SHP77 (cell line): ENCODE results near the gene ERVW-1.
"Not testable (repeated sequence)": the region's sequence is repeated elsewhere in the genome, so short reads cannot be mapped to it uniquely, and the experiment has no call there.

ENCODE experiments used
- DNase-seq, 2 experiments: peaks; one replicate each; lab custom pipeline; 2025; lab: John Stamatoyannopoulos, UW

Gene ERVW-1

DNA sequence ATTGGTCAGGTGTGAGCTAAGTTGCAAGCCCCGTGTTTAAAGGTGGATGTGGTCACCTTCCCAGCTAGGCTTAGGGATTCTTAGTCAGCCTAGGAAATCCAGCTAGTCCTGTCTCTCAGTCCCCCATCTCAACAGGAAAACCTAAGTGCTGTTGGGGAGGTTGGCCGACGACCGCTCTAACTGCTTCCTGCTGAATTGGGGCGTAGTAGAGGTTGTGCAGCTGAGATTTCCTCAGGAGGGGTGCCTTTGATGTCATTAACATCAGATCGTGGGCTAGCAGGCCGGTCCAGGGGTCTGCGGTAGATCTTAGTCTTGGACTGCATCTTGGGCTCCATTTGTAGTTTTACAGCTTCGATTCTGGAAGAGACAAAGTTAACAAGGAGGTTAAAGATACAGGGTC lies 9.2 kb downstream of the ERVW-1 start:
- not testable (repeated sequence) for DNase-seq

DNA sequence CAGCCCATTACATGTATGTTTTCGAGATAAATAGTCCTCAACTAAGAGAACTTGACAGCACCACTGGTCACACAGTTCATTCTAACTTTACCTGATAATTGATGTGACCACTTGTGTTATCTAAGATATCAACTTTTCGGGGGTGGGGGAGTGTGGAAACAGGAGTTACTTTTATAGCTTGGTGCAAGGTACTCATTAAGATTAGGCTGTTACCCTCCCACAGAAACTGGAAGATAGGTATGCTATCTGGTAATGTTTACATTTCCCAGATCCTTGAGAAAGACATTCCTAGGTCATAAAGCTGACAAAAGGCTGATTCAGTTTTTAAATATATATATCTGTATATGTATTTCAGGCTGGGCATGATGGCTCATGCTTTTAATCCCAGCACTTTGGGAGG lies 11.1 kb downstream of the ERVW-1 start:
- DNase-seq: no peak

GRCh38 chr7:92464515-92464914 lies 13.2 kb downstream of the ERVW-1 start:
- no peak for DNase-seq

DNA sequence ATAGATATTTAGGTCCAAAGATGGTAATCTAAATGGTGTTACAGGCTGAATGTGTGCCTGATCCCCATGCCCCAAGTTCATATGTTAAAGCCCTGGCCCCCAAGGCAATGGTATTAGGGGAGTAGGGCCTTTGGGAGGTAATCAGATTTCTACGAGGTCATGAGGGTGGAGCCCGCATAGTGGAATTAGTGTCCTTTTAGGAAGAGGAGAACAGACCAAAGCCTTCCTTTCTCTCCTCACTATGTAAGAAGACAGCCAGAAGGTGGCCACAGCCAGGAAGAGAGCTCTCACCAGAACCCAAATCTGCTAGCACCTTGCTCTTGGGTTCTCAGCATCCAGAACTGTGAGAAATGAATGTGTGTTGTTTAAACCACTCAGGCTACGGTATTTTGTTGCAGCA lies 15.2 kb downstream of the ERVW-1 start:
- no peak for DNase-seq

DNA sequence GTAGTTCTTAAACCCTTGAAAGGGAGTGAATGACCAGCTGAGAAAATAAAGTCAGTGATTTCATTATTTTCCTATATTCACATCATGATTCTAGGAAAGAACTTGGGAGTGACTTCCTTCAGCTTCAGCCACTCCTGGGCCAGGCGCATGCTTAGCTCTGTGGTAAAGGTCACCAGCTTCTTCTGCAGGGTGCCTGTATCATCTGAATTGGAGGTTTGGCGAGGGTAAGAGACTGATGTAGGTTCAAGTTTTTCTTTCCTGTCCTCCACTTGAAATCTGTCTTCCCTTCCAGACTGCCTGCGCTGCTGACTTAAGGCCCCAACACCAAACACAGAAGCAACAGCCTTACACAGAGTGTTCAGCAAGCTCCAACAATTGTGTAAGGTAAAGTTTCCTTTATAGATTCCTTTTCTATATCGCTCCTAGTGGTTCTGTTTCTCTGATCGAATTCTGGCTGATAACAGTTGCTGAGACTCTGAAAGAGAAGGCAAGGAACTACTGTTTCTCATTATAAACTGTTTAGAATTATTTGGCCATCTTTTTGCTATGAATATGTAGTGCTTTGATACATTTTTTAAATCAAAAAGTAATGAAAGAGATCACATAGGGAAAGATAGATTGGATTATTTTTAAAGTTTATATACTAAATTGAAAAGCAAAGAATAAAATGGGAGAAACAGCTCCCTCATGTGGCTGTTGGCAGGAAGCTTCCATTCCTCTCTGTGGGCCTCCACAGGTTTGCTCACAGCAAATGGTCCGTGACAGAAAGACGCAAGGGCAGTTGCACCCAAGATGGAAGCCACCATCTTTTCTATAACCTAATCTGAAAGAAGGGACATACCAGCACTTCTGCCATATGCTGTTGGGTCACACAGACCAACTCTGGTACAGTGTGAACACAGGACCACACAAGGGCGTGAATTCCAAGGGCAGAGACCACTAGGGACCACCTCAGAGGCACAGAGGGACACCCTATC lies 16.4 kb downstream of the ERVW-1 start:
- peak; percentile 53 to 68 for DNase-seq

GRCh38 chr7:92460510-92460909 lies 17.2 kb downstream of the ERVW-1 start:
- no peak for DNase-seq

- DNase-seq: no peak
Observed at GRCh38 chr7:92460109-92460508, 17.6 kb downstream of the ERVW-1 start.

DNA sequence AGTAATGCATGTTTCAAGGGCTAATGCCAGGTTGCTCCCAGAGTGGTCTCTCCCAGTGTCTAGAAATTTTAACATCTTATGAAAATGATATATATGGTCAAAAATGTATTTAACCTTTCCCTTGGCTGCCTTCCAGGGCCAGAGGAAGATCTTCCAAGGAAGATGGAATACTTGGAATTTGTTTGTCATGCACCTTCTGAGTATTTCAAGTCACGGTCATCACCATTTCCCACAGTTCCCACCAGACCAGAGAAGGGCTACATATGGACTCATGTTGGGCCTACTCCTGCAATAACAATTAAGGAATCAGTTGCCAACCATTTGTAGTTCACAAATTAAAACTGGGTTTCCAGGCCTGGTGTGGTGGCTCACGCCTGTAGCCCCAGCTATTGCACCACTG lies 21.5 kb downstream of the ERVW-1 start:
- DNase-seq: no peak

DNA sequence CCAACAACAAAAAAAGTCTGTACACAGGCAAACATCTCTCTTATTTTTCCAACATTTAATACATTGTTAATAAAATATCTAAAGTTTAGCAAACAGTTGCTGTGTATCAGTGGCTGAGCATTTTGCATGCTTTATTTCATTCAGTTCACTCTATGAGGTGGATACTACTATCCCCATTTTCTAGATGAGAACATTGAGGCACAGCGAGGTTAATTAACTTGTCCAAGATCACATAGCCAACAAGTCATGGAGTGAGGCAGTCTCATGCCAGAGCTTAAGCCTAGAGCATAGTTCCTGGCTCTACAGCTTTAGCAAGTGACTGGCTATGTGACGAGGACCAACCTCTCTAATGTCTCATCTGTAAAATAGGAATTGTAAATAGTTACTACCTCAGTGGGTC lies 26.1 kb downstream of the ERVW-1 start:
- no peak for DNase-seq

GRCh38 chr7:92448205-92448747 lies 29.5 kb downstream of the ERVW-1 start:
- peak in 1 of 2 experiments; percentile 59 for DNase-seq

GRCh38 chr7:92447345-92448204 lies 30.2 kb downstream of the ERVW-1 start, which contains the start of gene GATAD1:
TSS of gene GATAD1 (plus strand) at chr7:92447482. CDS start at chr7:92447730, 248 bp downstream.
- peak; percentile 88 to 89 for DNase-seq

DNA sequence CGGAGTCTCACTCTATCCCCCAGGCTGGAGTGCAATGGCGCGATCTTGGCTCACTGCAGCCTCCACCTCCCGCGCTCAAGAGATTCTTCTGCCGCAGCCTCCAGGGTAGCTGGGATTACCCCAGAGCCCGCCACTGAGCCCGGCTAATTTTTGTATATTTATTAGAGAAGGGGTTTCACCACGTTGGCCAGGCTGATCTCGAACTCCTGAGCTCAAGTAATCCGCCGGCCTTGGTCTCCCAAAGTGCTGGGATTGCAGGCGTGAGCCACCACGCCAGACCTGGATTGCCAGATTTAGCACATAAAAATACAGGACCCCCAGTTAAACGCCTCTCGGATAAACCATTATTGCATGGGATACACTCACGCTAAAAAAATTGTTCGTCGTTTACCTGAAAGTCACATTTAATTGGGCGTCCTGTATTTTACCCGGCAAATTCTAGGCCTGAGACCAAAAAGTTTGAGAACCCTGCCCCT lies 30.8 kb downstream of the ERVW-1 start:
- DNase-seq: no peak

DNA sequence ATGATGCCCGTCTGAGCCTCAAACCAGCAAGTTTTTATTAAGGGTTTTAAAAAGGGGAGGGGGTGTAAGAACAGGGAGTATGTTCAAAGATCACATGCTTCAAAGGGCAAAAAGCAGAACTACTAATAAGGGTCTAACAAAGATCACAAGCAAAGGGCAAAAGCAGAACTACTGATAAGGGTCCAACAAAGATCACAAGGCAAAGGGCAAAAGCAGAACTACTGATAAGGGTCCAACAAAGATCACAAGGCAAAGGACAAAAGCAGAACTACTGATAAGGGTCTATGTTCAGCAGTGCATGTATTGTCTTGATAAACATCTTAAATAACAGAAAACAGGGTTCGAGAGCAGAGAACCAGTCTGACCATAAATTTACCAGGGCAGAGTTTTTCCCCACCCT lies 35.0 kb downstream of the ERVW-1 start:
- DNase-seq: not testable (repeated sequence)

GRCh38 chr7:92437956-92438491 lies 39.7 kb downstream of the ERVW-1 start:
- DNase-seq: no peak

GRCh38 chr7:92436612-92437445 lies 40.9 kb downstream of the ERVW-1 start:
- DNase-seq: no peak

- no peak for DNase-seq
Observed at GRCh38 chr7:92435542-92435941, 42.2 kb downstream of the ERVW-1 start.

GRCh38 chr7:92433019-92433418 lies 44.7 kb downstream of the ERVW-1 start:
- DNase-seq: no peak

DNA sequence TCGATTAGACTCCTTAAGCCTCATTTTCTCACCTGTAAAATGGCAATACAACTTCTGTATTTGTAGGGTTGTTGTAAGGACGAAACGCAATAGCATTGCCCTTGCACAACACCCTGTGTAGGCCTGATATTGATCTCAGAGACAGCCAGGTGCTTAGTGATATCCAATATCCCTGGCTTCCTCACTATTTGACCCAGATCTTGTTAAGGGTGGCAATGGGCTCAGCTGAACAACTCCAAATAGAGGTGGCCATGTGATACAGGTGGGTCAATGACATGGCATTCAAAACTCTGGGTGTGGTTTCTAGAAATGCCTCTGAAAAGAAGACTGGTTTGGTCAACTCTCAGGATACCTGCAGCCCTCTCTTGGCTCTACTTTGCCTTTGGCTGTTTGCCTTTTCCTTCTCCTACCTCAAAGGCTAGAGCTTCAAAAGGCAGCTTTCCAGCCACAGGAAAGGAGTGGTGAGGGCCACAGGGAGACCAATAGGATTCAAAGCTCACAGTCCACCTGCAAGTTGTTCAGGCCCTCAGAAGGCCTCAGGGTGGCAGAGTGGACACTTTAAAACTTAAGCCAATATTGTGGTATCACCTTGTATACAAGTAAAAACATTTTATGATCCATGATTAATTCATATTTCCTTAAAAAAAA lies 45.3 kb downstream of the ERVW-1 start:
- DNase-seq: no peak

- no peak for DNase-seq
Observed at GRCh38 chr7:92427193-92427592, 50.6 kb downstream of the ERVW-1 start.

DNA sequence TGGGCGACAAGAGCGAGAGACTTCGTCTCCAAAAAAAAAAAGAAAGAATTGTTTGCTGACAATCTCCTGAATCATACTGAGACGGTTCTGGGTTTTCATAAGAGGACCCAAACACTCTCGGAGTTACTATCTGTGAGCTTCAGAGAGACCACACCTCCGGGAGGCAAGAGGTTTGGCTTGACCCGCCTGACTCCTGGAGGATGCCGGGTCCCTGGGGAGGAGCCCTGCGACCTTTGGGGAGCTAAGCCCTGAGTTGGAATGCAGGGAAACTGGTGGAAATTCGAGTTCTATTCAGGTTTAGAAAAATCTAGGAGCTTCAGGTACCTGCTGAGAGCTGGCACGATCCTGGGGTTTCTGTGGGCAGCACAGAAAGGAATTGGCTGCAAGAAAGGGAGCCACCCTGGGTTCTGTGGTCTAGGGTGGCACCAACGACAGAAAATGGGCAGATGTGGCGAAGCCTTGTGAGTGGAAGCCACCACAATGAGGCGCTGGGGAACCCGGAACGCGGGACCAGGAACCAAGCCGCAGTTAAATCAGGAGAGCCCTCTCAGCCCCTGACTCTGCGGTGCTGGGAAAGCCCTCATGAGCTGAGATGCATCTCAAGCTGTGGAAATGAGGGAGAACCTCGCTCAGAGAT lies 52.3 kb downstream of the ERVW-1 start:
- DNase-seq: no peak
